CD4-positive, alpha-beta T cell treated with Interferon gamma for 1 hour (primary cell): Measurements from ENCODE around the gene PSD2.

Experiments
- DNase-seq: peaks from one replicate; pipeline ENCODE4 v3.0.0-alpha.2; 2020

Gene PSD2

GRCh38 chr5:139812836-139813805 lies 17.5 kb downstream of the PSD2 start:
- DNase-seq, result no peak

GRCh38 chr5:139814191-139814601 lies 18.6 kb downstream of the PSD2 start:
- no peak for DNase-seq

- no peak for DNase-seq
These were observed 19.2 kb downstream of the PSD2 start for GRCh38 chr5:139814704-139815280.

- DNase-seq, result no peak
These were observed 21.0 kb downstream of the PSD2 start for GRCh38 chr5:139816566-139816965.

GRCh38 chr5:139817362-139817761 lies 21.8 kb downstream of the PSD2 start:
- no peak for DNase-seq

GRCh38 chr5:139817970-139818369 lies 22.4 kb downstream of the PSD2 start:
- DNase-seq, result no peak

- no peak for DNase-seq
These were observed 24.5 kb downstream of the PSD2 start for GRCh38 chr5:139820130-139820529.

GRCh38 chr5:139820606-139821005 lies 25.0 kb downstream of the PSD2 start:
- DNase-seq, result no peak

GRCh38 chr5:139821806-139822552 lies 26.4 kb downstream of the PSD2 start:
- no peak for DNase-seq

GRCh38 chr5:139822553-139823425 lies 27.2 kb downstream of the PSD2 start:
- no peak for DNase-seq

GRCh38 chr5:139823757-139824355 lies 28.2 kb downstream of the PSD2 start:
- no peak for DNase-seq

GRCh38 chr5:139825690-139826089 lies 30.1 kb downstream of the PSD2 start:
- no peak for DNase-seq

GRCh38 chr5:139828207-139828895 lies 32.7 kb downstream of the PSD2 start:
- DNase-seq, result no peak

GRCh38 chr5:139829471-139829870 lies 33.9 kb downstream of the PSD2 start:
- DNase-seq, result no peak

GRCh38 chr5:139831624-139832023 lies 36.0 kb downstream of the PSD2 start:
- DNase-seq, result no peak

GRCh38 chr5:139833525-139833924 lies 37.9 kb downstream of the PSD2 start:
- DNase-seq, result no peak

- DNase-seq, result no peak
These were observed 40.0 kb downstream of the PSD2 start for GRCh38 chr5:139835656-139836055.

- DNase-seq, result no peak
These were observed 41.0 kb downstream of the PSD2 start for GRCh38 chr5:139836469-139837208.

- DNase-seq, result no peak
These were observed 42.2 kb downstream of the PSD2 start for GRCh38 chr5:139837711-139838380.
